NCI-H226 (cell line): ENCODE data around the gene MEGF11.

Experiments
- DNase-seq: peaks from one replicate; pipeline ENCODE4 v3.0.0-alpha.2; 2015

MEGF11 gene

DNA sequence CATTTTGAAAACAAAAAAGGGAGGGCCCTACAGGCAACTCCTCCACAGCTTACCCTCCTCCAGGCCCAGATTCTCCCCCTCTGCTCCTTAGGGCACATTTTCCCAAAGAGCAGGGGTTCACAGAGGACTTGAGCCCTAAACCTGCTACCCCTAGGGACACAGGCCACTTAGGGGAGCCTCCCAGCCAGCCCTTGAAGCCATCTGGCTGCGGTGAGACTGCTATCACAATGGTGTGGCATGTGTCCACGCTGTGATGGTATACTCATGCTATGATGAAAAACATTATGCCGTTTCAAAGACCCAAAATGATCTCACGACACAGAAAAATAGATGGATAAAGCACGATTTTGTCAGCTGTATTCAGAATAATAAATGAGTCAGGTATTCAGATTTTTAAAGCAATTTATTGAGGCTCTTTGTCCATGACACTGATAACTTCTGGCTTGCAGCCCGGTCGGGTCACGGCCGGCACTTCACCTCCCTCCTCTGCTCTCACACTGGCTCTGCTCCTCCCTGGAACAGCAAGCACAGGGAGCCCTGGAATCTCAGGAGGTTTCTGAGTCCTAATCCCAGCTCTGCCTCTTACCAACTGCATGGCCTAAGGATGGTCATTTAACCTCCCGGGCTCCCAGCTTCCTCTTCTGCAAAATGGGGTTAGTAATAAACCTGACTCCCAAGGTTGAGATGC lies 115.3 kb downstream of the MEGF11 start:
- peak; percentile 33 for DNase-seq

- DNase-seq: no peak
These were observed 116.6 kb downstream of the MEGF11 start for GRCh38 chr15:66136948-66137347.

DNA sequence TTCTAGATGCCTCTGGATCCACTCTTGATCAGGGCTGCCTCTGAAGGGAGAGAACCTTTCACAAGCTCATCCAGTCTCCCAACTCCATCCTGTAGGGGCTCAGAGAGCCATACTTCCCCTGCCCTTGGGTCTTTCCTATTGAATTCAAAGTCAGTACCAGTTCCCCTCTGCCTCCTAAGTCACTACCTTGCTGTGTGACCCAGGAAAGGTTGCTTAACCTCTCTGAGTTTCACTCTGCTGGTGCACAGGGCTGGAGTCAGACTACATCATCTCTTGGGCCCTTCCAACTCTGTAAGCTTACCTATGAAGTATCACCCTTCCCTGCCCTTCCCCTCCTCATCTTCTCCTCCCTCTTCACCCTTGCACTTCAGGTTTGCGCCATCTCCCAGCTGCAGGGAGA lies 117.9 kb downstream of the MEGF11 start:
- DNase-seq: no peak

DNA sequence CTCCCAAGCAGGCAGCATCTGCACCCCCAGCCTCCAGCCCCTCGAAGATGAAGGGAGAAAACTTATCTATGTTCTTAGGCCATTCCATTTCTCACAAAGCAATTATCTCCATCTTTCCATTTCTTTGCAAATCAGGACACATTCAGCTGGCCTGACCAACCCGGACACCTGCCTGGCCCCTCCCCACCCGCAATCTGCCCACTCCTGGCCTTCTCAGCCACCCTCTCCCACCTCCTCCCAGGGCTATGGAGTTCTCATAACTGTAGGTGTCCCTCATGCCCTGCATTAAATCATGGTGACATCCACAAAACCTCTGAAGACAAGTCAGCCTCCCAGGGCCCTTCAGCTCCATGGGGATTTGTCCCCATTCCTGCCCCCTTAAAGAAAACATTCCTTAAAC lies 119.3 kb downstream of the MEGF11 start:
- DNase-seq: no peak

GRCh38 chr15:66133247-66133885 lies 120.2 kb downstream of the MEGF11 start:
- DNase-seq: no peak

- no peak for DNase-seq
These were observed 121.2 kb downstream of the MEGF11 start for GRCh38 chr15:66132251-66132816.

- no peak for DNase-seq
These were observed 121.7 kb downstream of the MEGF11 start for GRCh38 chr15:66131831-66132230.

DNA sequence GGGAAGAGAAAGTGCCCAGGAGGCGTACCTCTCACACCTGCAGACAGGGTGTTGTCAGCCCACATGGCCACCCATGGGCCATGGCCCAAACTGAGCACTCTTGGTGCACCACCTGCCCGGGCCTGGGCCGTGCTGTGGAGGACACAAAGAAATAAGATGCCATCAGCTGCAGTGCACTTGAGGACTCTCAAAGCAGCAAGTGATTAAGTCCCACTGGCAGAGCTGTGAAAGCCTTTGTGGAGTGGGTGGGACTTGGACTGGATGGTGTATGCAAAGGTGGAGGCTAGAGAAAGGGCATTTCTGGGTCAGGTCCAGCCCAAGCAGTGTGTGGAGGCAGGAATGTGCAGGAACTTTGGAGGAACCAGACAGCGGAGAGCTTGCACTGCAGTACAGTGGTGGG lies 122.3 kb downstream of the MEGF11 start:
- DNase-seq: no peak

GRCh38 chr15:66130496-66131034 lies 123.0 kb downstream of the MEGF11 start:
- no peak for DNase-seq

GRCh38 chr15:66129586-66129985 lies 124.0 kb downstream of the MEGF11 start:
- DNase-seq: no peak

DNA sequence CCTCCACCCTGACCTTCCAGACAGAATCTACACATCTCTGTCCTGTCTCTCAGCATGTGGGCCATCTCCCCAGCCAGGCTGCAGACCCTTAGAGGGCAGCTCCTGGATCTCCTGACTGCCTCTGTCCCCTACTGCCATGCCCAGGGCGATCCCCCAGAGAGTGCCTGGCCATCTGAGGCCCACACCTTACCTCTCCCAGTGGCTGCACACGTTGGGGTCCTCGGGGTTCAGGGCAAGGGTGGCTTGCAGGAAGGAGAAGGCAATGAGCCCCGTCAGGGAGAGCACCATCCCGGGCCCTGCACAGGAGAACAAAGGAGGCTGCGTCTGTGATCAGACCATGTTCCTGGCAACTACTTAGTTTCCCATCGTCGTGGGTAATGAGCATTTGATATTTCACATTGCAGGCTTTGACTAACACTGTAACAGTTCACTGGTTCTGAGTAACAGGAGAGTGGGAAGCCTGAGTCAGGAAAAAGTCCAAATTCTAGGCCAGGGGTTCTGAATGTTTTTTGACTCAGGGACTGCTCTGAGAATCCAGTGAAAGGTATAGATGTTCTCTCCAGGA lies 125.4 kb downstream of the MEGF11 start:
- no peak for DNase-seq

GRCh38 chr15:66126456-66126855 lies 127.1 kb downstream of the MEGF11 start:
- DNase-seq: no peak

- DNase-seq: no peak
These were observed 127.5 kb downstream of the MEGF11 start for GRCh38 chr15:66126031-66126441.

- DNase-seq: no peak
These were observed 128.9 kb downstream of the MEGF11 start for GRCh38 chr15:66124651-66125050.

DNA sequence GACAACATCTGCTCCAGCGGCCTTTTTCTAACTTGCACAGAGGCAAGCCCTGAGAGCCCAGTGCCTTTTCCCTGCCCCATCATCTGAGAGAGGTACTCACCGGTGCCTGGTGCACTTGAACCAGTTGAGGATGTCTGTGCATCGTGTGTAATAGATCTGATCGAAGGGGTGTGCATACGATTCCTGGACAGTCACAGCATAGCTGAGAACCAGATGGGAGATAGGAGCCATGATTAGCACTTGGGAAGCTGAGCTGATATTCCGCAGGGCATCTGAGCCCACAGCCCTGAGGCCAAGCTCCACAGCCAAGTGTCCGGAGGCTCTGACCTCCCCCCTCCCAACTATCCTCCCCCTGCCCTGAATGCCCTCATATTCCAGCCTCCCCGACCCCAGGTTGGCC lies 129.8 kb downstream of the MEGF11 start:
- no peak for DNase-seq

DNA sequence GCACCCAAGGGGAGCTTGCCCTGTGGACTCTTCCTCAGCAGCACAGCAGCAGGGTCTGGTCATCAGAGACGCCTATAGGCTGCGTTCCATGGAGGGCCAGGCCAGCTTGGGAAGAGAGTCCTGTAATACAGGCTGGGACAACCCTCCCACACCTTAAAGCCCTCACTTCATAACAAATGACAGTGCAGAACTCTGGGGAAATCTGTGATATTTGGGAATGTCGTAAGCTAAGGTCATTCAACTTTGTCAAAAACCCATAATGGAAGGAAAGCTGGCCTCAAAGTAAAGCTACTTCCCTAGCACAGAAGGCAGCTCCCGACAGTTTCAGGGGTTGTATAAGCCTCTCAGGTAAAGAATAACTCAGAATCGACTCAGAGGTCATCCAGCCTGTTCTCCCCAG lies 133.1 kb downstream of the MEGF11 start:
- DNase-seq: no peak

- no peak for DNase-seq
These were observed 135.7 kb downstream of the MEGF11 start for GRCh38 chr15:66117841-66118240.

GRCh38 chr15:66115568-66116206 lies 137.9 kb downstream of the MEGF11 start:
- DNase-seq: no peak

DNA sequence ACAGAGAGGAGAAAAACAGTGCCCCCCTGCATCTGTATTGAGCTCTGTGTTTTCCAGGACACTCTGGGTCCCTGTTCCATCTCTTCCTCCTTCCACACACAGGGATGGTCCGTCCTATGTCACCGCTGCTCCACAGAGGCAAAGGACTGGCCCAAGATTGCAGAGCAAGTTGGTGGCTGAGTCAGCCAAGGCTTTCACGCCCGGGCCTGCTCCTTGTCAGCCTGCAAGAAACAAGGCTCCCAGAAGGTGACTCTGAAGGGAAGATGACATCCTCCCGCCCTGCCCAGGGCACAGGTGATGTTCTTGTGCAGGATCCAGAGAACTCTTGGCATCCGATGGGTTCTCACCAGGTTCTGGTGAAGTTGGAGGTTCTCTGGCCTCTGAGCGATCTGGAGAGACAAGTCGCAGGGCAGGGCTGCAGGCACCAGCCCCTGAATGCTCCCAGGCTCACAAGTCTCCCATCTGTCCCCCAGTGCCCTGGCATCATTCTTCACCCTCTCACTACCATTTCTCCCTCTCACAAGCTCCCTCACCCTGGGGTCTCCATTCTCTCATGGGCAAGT lies 138.6 kb downstream of the MEGF11 start:
- no peak for DNase-seq

GRCh38 chr15:66112388-66112787 lies 141.2 kb downstream of the MEGF11 start:
- DNase-seq: no peak

- DNase-seq: no peak
These were observed 142.2 kb downstream of the MEGF11 start for GRCh38 chr15:66111363-66111762.

DNA sequence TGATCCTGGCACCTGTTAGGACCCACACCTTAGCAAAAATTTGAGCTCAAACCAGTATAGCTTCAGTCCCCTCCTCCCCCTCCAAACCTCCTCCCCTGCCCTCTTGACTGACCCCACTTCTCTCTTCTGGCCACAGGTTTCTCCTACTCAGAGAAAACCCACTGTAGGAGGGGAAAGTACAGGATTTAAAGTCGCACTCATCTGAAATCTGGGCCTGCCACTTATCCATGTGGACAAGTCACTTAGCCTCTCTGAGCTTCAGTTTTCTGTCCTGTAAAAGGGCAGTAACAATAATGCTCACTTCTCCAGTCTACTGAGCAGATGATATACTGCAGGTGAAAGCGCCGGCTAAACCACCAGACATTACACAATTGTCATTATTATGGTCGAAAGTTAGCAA lies 142.7 kb downstream of the MEGF11 start:
- no peak for DNase-seq

DNA sequence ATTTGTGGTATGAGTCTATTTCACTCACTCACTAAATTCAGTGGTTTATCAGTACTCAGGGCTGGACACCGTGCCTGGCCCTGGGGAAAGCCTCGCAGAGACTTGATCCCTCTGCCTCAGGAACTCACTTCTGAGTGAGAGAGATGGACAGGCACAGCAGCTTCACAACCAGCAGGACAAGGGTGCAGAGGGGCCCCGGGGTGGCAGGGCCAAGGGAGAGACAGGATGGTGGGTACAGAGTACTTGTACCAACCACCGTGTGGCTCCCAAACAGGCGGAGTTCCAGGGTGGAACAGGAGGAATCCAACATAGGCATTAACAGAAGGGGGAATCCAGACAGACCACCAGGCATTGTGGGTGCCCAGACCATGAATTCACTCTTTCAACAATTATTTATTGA lies 143.7 kb downstream of the MEGF11 start:
- DNase-seq: no peak
